SK-N-SH treated with all-trans-retinoic acid at 6 μM for 48 hours (cell line): ENCODE measurements around the gene GMPPB.

ENCODE experiments used
- ATAC-seq: fragments of 200-7000 bp; cut with Tn5 transposase; 3 replicates; pipeline ENCODE4 v1.9.1; 2020; ENCODE audit warnings: mild to moderate bottlenecking, moderate library complexity
- ARNTL ChIP-seq: fragments of 450-650 bp; formaldehyde crosslinking; IDR thresholded peaks from 2 replicates; pipeline ENCODE4 v1.5.0; 2020; ENCODE audit warnings: low read depth, mild to moderate bottlenecking, moderate library complexity, borderline replicate concordance
- BACH2 ChIP-seq: fragments of 250-450 bp; sonication (Bioruptor Pico); IDR thresholded peaks from 2 replicates; pipeline ENCODE4 v1.9.0; 2021; ENCODE audit warnings: mild to moderate bottlenecking, borderline replicate concordance
- CREB5 ChIP-seq: fragments of 250-450 bp; sonication (Bioruptor Pico); IDR thresholded peaks from 2 replicates; pipeline ENCODE4 v1.5.1; 2020; ENCODE audit warnings: low read depth, mild to moderate bottlenecking, moderate library complexity
- CSDC2 ChIP-seq: fragments of 250-450 bp; sonication (Bioruptor Pico); IDR thresholded peaks from 2 replicates; pipeline ENCODE4 v1.5.0; 2020; ENCODE audit warnings: mild to moderate bottlenecking, moderate library complexity
- CSRNP3 ChIP-seq: fragments of 250-450 bp; sonication (Bioruptor Pico); IDR thresholded peaks from 2 replicates; pipeline ENCODE4 v1.5.1; 2021; ENCODE audit warnings: mild to moderate bottlenecking, moderate library complexity
- ISL1 ChIP-seq: fragments of 250-450 bp; sonication (Bioruptor Pico); IDR thresholded peaks from 2 replicates; pipeline ENCODE4 v2.1.2; 2022; ENCODE audit warnings: mild to moderate bottlenecking, moderate library complexity
- PATZ1 ChIP-seq: fragments of 250-450 bp; sonication (Bioruptor Pico); IDR thresholded peaks from 2 replicates; pipeline ENCODE4 v1.8.0; 2020; ENCODE audit warnings: mild to moderate bottlenecking, moderate library complexity, borderline replicate concordance
- POU6F1 ChIP-seq: fragments of 250-450 bp; sonication (Bioruptor Pico); IDR thresholded peaks from 2 replicates; pipeline ENCODE4 v1.8.0; 2021; ENCODE audit warnings: low read depth, mild to moderate bottlenecking, moderate library complexity, borderline replicate concordance
- PPARA ChIP-seq: fragments of 250-450 bp; sonication (Bioruptor Pico); IDR thresholded peaks from 2 replicates; pipeline ENCODE4 v1.5.0; 2020; ENCODE audit warnings: mild to moderate bottlenecking, borderline replicate concordance
- SNAI2 ChIP-seq: fragments of 250-450 bp; sonication (Bioruptor Pico); IDR thresholded peaks from 2 replicates; pipeline ENCODE4 v1.5.0; 2020; ENCODE audit warnings: mild to moderate bottlenecking, moderate library complexity
- TCF4 ChIP-seq: fragments of 250-450 bp; sonication (Bioruptor Pico); IDR thresholded peaks from 2 replicates; pipeline ENCODE4 v1.8.0; 2021; ENCODE audit warnings: mild to moderate bottlenecking, moderate library complexity, borderline replicate concordance
- TOX ChIP-seq: fragments of 250-450 bp; sonication (Bioruptor Pico); IDR thresholded peaks from 2 replicates; pipeline ENCODE4 v1.8.0; 2021; ENCODE audit warnings: mild to moderate bottlenecking, moderate library complexity, borderline replicate concordance
- TSHZ2 ChIP-seq: fragments of 250-450 bp; sonication (Bioruptor Pico); IDR thresholded peaks from 2 replicates; pipeline ENCODE4 v1.5.0; 2020; ENCODE audit warnings: mild to moderate bottlenecking, moderate library complexity
- ZC3H10 ChIP-seq: fragments of 250-450 bp; sonication (Bioruptor Pico); IDR thresholded peaks from 2 replicates; pipeline ENCODE4 v1.5.1; 2021; ENCODE audit warnings: mild to moderate bottlenecking, moderate library complexity
- ZFP3 ChIP-seq: fragments of 250-450 bp; sonication (Bioruptor Pico); IDR thresholded peaks from 2 replicates; pipeline ENCODE4 v1.5.0; 2020; ENCODE audit warnings: mild to moderate bottlenecking, moderate library complexity
- ZFP30 ChIP-seq: fragments of 450-650 bp; formaldehyde crosslinking; IDR thresholded peaks from 2 replicates; pipeline ENCODE4 v1.5.0; 2022; ENCODE audit warnings: mild to moderate bottlenecking, moderate library complexity
- ZNF565 ChIP-seq: fragments of 450-650 bp; formaldehyde crosslinking; conservative IDR thresholded peaks from 2 replicates; pipeline ENCODE4 v1.5.0; 2020; ENCODE audit warnings: low read depth, mild to moderate bottlenecking, moderate library complexity
- ZNF70 ChIP-seq: fragments of 450-650 bp; formaldehyde crosslinking; IDR thresholded peaks from 2 replicates; pipeline ENCODE4 v1.5.0; 2020; ENCODE audit warnings: mild to moderate bottlenecking, moderate library complexity
- ZNF8 ChIP-seq: fragments of 450-650 bp; formaldehyde crosslinking; IDR thresholded peaks from 2 replicates; pipeline ENCODE4 v1.5.0; 2020; ENCODE audit warnings: mild to moderate bottlenecking, moderate library complexity

Gene GMPPB

GRCh38 chr3:49771340-49771938, 47.7 kb upstream of the GMPPB start:
- no peak for ATAC-seq
- TF ChIP-seq TCF4 (CRISPR knock-in tag) (no peak), ZFP30 (CRISPR knock-in tag) (no peak), POU6F1 (CRISPR knock-in tag) (no peak), ISL1 (CRISPR knock-in tag) (no peak), CSRNP3 (CRISPR knock-in tag) (no peak), SNAI2 (CRISPR knock-in tag) (no peak), ZNF565 (no peak), PATZ1 (no peak), ARNTL (CRISPR knock-in tag) (no peak), PPARA (no peak), ZFP3 (CRISPR knock-in tag) (no peak), TSHZ2 (CRISPR knock-in tag) (no peak), ZC3H10 (CRISPR knock-in tag) (no peak), CSDC2 (CRISPR knock-in tag) (no peak), BACH2 (CRISPR knock-in tag) (no peak), CREB5 (CRISPR knock-in tag) (no peak), ZNF8 (CRISPR knock-in tag) (no peak), TOX (CRISPR knock-in tag) (no peak)
- TF ChIP-seq, all 23 proteins: peak for 0

GRCh38 chr3:49769926-49770325, 46.2 kb upstream of the GMPPB start:
- TF ChIP-seq ZNF565 (no peak), TCF4 (CRISPR knock-in tag) (no peak), CREB5 (CRISPR knock-in tag) (no peak), ZNF70 (CRISPR knock-in tag) (no peak), ZNF8 (CRISPR knock-in tag) (no peak), CSRNP3 (CRISPR knock-in tag) (no peak), ZC3H10 (CRISPR knock-in tag) (no peak), SNAI2 (CRISPR knock-in tag) (no peak)
- ATAC-seq = no peak
